Natural killer cell (primary cell): ENCODE data around the gene LEKR1. TPM values are rescaled to one million over a fixed set of nuclear protein-coding genes. Genes with fewer than 3 reads are reported as not detected.
"Not testable (repeated sequence)": the region's sequence is repeated elsewhere in the genome, so short reads cannot be mapped to it uniquely, and the experiment has no call there.

Source experiments
- ATAC-seq, 3 donors: fragments of 150-1000 bp in 2 of 3; fragments of 200-7000 bp in 1 of 3; cut with Tn5 transposase; 1 replicate in 1 of 3; 2 replicates in 2 of 3; pipeline ENCODE4 v1.10.0; 2021; ENCODE audit warnings: mild to moderate bottlenecking in 2 of 3, moderate library complexity in 2 of 3
- DNase-seq, 2 donors: peaks; one replicate each; pipeline versions ENCODE4 v3.0.0 to v3.0.0-alpha.2; 2013 to 2021; ENCODE audit warnings: mixed read lengths in 1 of 2
- H3K27ac ChIP-seq: one replicate; pipeline ENCODE4 v1.5.1; 2013; ENCODE audit warnings: mild to moderate bottlenecking, low read length
- H3K27me3 ChIP-seq: one replicate; pipeline ENCODE4 v1.6.1; 2013; ENCODE audit warnings: low read length; ENCODE audit not compliant: control insufficient read depth, insufficient read depth
- H3K36me3 ChIP-seq: one replicate; pipeline ENCODE4 v1.6.1; 2013; ENCODE audit warnings: low read length; ENCODE audit not compliant: control insufficient read depth, insufficient read depth
- H3K4me1 ChIP-seq: one replicate; pipeline ENCODE4 v1.6.1; 2013; ENCODE audit warnings: low read length; ENCODE audit not compliant: control insufficient read depth, insufficient read depth
- H3K4me3 ChIP-seq: one replicate; pipeline ENCODE4 v1.5.1; 2013; ENCODE audit warnings: low read length
- H3K9me3 ChIP-seq: one replicate; pipeline ENCODE4 v1.6.1; 2013; ENCODE audit warnings: low read length; ENCODE audit not compliant: control insufficient read depth, insufficient read depth
- H3K27ac Mint-ChIP-seq, 2 donors: one replicate each; pipeline ENCODE4 v1.8.0; 2022; ENCODE audit warnings: mild to moderate bottlenecking in 2 of 2, mixed read lengths in 2 of 2, moderate library complexity in 1 of 2
- H3K27me3 Mint-ChIP-seq, 2 donors: one replicate each; pipeline ENCODE4 v1.8.0; 2022; ENCODE audit warnings: low read depth in 2 of 2, mixed read lengths in 2 of 2
- H3K36me3 Mint-ChIP-seq: one replicate; pipeline ENCODE4 v1.8.0; 2022; ENCODE audit warnings: mixed read lengths
- H3K4me1 Mint-ChIP-seq, 2 donors: one replicate each; pipeline ENCODE4 v1.8.0; 2022; ENCODE audit warnings: mixed read lengths in 2 of 2
- H3K4me3 Mint-ChIP-seq: one replicate; pipeline ENCODE4 v1.8.0; 2022; ENCODE audit warnings: mild to moderate bottlenecking, moderate library complexity, mixed read lengths
- H3K9me3 Mint-ChIP-seq, 2 donors: one replicate each; pipeline ENCODE4 v1.8.0; 2022; ENCODE audit warnings: mixed read lengths in 2 of 2
- WGBS: methylation state at CpG from one replicate; pipeline ENCODE4 v1.1.7; 2013; ENCODE audit warnings: missing lambda C conversion rate; ENCODE audit not compliant: insufficient coverage; 5-methylcytosine and 5-hydroxymethylcytosine counted together
- intact Hi-C: fragments of 100-400 bp; cut with micrococcal nuclease; formaldehyde crosslinking; loops from one replicate; pipeline ENCODE4 v1.14.2; 2022
- total RNA-seq, 4 donors: library from RNA; stranded (reverse); fragments of 120-200 nt in 1 of 4; gene quantifications; one replicate each; pipeline versions ENCODE4 v1.2.3 to v1.2.4, GENCODE V29; 2013 to 2022
- TF ChIP-seq, protein P1 (sequence below): fragments of 200-600 bp; IDR thresholded peaks from one replicate; pipeline ENCODE4 v1.8.0; 2022; ENCODE audit warnings: antibody characterized with exemption

Gene LEKR1
- total RNA-seq, 3 donors from 2014 or later (not counting 1 experiment from before 2014, with no cell fraction given) = 1.1 to 1.7 (median 1.2) TPM

DNA sequence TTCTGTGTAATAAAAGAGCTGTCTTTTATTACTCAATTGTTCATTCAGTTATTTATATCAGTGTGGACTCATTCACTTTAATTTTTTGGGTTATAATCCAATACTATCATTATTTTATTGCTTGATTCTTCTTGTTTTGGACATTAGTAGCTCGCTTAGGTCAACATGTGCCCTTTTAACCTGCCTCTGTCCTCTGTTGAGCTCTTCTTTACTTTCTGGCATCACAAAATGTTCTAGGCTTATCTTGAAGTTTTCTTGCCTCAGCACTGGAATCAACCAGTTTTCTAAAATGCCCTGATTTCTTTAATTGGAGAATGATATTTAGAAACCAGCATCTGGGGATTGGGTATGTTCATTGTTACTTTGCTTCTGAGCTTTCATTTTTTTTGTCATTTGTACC, 82.2 kb downstream of the LEKR1 start:
- TF ChIP-seq, protein P1, sequence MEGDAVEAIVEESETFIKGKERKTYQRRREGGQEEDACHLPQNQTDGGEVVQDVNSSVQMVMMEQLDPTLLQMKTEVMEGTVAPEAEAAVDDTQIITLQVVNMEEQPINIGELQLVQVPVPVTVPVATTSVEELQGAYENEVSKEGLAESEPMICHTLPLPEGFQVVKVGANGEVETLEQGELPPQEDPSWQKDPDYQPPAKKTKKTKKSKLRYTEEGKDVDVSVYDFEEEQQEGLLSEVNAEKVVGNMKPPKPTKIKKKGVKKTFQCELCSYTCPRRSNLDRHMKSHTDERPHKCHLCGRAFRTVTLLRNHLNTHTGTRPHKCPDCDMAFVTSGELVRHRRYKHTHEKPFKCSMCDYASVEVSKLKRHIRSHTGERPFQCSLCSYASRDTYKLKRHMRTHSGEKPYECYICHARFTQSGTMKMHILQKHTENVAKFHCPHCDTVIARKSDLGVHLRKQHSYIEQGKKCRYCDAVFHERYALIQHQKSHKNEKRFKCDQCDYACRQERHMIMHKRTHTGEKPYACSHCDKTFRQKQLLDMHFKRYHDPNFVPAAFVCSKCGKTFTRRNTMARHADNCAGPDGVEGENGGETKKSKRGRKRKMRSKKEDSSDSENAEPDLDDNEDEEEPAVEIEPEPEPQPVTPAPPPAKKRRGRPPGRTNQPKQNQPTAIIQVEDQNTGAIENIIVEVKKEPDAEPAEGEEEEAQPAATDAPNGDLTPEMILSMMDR = no peak
- DNase-seq (no peak), ATAC-seq (no peak)
- H3K9me3 ChIP-seq = no peaks in the 10 kb centered on the region
- WGBS = 100% methylated on average over 1 of the region's 1 CpG
- H3K4me3 ChIP-seq = no peak overlapping the region
- no peak overlapping the region for H3K27ac Mint-ChIP-seq
- H3K4me3 Mint-ChIP-seq = no peak overlapping the region
- no peaks in the 10 kb centered on the region for H3K9me3 Mint-ChIP-seq
- H3K4me1 ChIP-seq = no peaks in the 10 kb centered on the region
- no peaks in the 10 kb centered on the region for H3K36me3 ChIP-seq
- H3K27me3 ChIP-seq = no peaks in the 10 kb centered on the region
- no peaks in the 10 kb centered on the region for H3K4me1 Mint-ChIP-seq
- no peak overlapping the region for H3K27ac ChIP-seq
- no peaks in the 10 kb centered on the region for H3K36me3 Mint-ChIP-seq
- intact Hi-C loops = no loop called here
- peaks cover 3 to 11% of the 10 kb centered on the region in 2 donors for H3K27me3 Mint-ChIP-seq

DNA sequence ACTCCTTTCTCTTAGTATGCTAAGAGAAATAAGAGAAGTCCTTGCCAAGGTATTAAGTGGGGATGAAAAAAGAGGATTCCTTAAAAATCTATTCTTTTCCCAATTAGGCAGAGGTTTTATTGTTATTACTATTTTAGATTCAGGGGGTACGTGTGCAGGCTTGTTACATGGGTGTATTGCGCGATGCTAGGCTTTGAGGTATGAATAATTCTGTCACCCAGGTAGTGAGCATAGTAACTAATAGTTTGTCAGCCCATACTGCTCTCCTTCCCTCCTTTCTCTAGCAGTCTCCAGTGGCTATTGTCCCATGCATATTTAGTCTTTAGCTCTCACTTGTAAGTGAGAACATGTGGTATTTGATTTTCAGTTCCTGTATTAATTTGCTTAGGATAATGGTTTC, 83.9 kb downstream of the LEKR1 start:
- TF ChIP-seq, protein P1 = no peak
- H3K4me1 Mint-ChIP-seq = no peaks in the 10 kb centered on the region

DNA sequence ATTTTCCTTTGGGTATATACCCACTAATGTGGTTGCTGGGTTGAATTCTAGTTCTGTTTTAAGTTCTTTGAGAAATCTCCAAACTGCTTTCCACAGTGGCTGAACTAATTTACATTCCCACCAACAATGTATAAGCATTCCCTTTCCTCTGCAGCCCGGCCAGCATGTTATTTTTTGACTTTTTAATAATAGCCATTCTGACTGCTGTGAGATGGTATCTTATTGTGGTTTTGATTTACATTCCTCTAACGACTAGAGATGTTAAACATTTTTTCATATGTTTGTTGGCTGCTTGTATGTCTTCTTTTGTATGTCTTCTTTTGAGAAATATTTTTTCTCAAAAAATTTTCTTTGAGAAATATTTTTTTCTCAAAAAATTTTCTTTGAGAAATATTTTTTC, 84.7 kb downstream of the LEKR1 start:
- H3K36me3 ChIP-seq, ATAC-seq, H3K27ac ChIP-seq, H3K4me3 ChIP-seq, H3K27me3 ChIP-seq, H3K27ac Mint-ChIP-seq, DNase-seq, intact Hi-C loops, H3K4me3 Mint-ChIP-seq, H3K4me1 ChIP-seq, H3K4me1 Mint-ChIP-seq, H3K9me3 Mint-ChIP-seq, H3K9me3 ChIP-seq: not testable (repeated sequence)
- Mint-ChIP-seq H3K36me3 (peaks cover 11% of the 10 kb centered on the region), H3K27me3 (peaks cover 3 to 11% of the 10 kb centered on the region in 2 donors)
- WGBS = no CpG with 5 or more reads among the region's 2 CpGs

More for the DNA sequence above, 83.9 kb downstream of the LEKR1 start:
- H3K36me3 Mint-ChIP-seq = peaks cover 2% of the 10 kb centered on the region
- Histone ChIP-seq H3K9me3 (no peaks in the 10 kb centered on the region), H3K27me3 (no peaks in the 10 kb centered on the region), H3K27ac (no peak overlapping the region), H3K4me3 (no peak overlapping the region), H3K4me1 (no peaks in the 10 kb centered on the region), H3K36me3 (no peaks in the 10 kb centered on the region)
- DNase-seq (no peak), ATAC-seq (no peak)
- peaks cover 2 to 3% of the 10 kb centered on the region in 2 donors for H3K9me3 Mint-ChIP-seq
- peaks cover 3 to 11% of the 10 kb centered on the region in 2 donors for H3K27me3 Mint-ChIP-seq
- no peak overlapping the region for H3K27ac Mint-ChIP-seq
- H3K4me3 Mint-ChIP-seq = no peak overlapping the region
- 82% methylated on average over 2 of the region's 3 CpGs for WGBS
- intact Hi-C loops = no loop called here

DNA sequence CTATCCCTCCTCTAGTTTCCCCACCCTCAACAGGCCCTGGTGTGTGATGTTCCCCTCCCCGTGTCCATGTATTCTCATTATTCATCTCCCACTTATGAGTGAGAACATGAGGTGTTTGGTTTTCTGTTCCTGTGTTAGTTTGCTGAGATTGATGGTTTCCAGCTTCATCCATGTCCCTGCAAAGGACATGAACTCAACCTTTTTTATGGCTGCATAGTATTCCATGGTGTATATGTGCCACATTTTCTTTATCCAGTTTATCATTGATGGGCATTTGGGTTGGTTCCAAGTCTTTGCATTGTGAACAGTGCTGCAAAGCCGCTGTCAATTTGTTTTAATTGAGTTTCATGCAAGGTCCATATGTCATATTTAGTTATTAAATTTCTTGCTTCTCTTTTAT, 88.1 kb downstream of the LEKR1 start:
- H3K27ac Mint-ChIP-seq, H3K36me3 ChIP-seq, H3K4me1 Mint-ChIP-seq, H3K27me3 Mint-ChIP-seq, intact Hi-C loops, H3K27ac ChIP-seq, H3K9me3 ChIP-seq, H3K27me3 ChIP-seq, H3K4me1 ChIP-seq, ATAC-seq, H3K4me3 ChIP-seq, H3K4me3 Mint-ChIP-seq, DNase-seq, H3K9me3 Mint-ChIP-seq: not testable (repeated sequence)
- peaks cover 12% of the 10 kb centered on the region for H3K36me3 Mint-ChIP-seq
- no CpG with 5 or more reads among the region's 2 CpGs for WGBS
